RWPE2 (cell line): ENCODE measurements around the gene MET.

Experiments
- ATAC-seq: fragments of 200-7000 bp; cut with Tn5 transposase; 3 replicates; pipeline ENCODE4 v1.9.1; 2021; ENCODE audit warnings: low read depth
- DNase-seq: peaks from one replicate; pipeline ENCODE4 v3.0.0-alpha.2; 2020; ENCODE audit warnings: low spot score
- H3K27ac ChIP-seq: fragments of 450-650 bp; 2 replicates; pipeline ENCODE4 v1.5.1; 2017; ENCODE audit warnings: mild to moderate bottlenecking; ENCODE audit not compliant: poor library complexity, severe bottlenecking
- H3K27me3 ChIP-seq: fragments of 250-450 bp; sonication (Bioruptor Pico); 2 replicates; pipeline ENCODE4 v1.5.1; 2021; ENCODE audit warnings: mild to moderate bottlenecking, moderate library complexity; ENCODE audit not compliant: insufficient read depth, poor library complexity, severe bottlenecking
- H3K36me3 ChIP-seq: fragments of 250-450 bp; sonication (Bioruptor Pico); 2 replicates; pipeline ENCODE4 v1.5.1; 2020; ENCODE audit warnings: low read depth, mild to moderate bottlenecking, moderate library complexity
- H3K4me1 ChIP-seq: fragments of 250-450 bp; sonication (Bioruptor Pico); 2 replicates; pipeline ENCODE4 v1.5.1; 2021; ENCODE audit warnings: mild to moderate bottlenecking, moderate library complexity; ENCODE audit not compliant: insufficient read depth, poor library complexity, severe bottlenecking
- H3K4me3 ChIP-seq: fragments of 250-450 bp; sonication (Bioruptor Pico); 2 replicates; pipeline ENCODE4 v1.5.1; 2021; ENCODE audit warnings: mild to moderate bottlenecking, moderate library complexity; ENCODE audit not compliant: severe bottlenecking
- H3K9me3 ChIP-seq: fragments of 250-450 bp; sonication (Bioruptor Pico); 2 replicates; pipeline ENCODE4 v1.5.1; 2021; ENCODE audit warnings: mild to moderate bottlenecking, moderate library complexity; ENCODE audit not compliant: severe bottlenecking
- CTCF ChIP-seq: fragments of 450-650 bp; IDR thresholded peaks from one replicate; pipeline ENCODE4 v1.5.1; 2017; ENCODE audit warnings: mild to moderate bottlenecking, moderate library complexity; ENCODE audit not compliant: poor library complexity, severe bottlenecking

MET gene

GRCh38 chr7:116836048-116836447 lies 164.1 kb downstream of the MET start:
- Histone ChIP-seq H3K9me3 (no peaks in the 10 kb centered on the region), H3K27ac (no peak overlapping the region), H3K4me1 (peaks cover 7% of the 10 kb centered on the region), H3K27me3 (no peaks in the 10 kb centered on the region), H3K36me3 (no peaks in the 10 kb centered on the region), H3K4me3 (no peak overlapping the region)
- DNase-seq (no peak), ATAC-seq (no peak)
- no peak for TF ChIP-seq CTCF

GRCh38 chr7:116836911-116837310 lies 164.9 kb downstream of the MET start:
- Histone ChIP-seq H3K27me3 (no peaks in the 10 kb centered on the region), H3K4me1 (peaks cover 7% of the 10 kb centered on the region), H3K9me3 (no peaks in the 10 kb centered on the region), H3K36me3 (no peaks in the 10 kb centered on the region), H3K27ac (no peak overlapping the region), H3K4me3 (no peak overlapping the region)
- TF ChIP-seq CTCF: no peak
- peak; percentile 94 for ATAC-seq
- no peak for DNase-seq

- Histone ChIP-seq H3K36me3 (no peaks in the 10 kb centered on the region), H3K9me3 (no peaks in the 10 kb centered on the region), H3K4me1 (peaks cover 7% of the 10 kb centered on the region), H3K27me3 (no peaks in the 10 kb centered on the region), H3K4me3 (no peak overlapping the region), H3K27ac (no peak overlapping the region)
- ATAC-seq: no peak
- no peak for DNase-seq
- no peak for TF ChIP-seq CTCF
Measured at GRCh38 chr7:116837586-116837985, 165.6 kb downstream of the MET start.

- Histone ChIP-seq H3K27me3 (no peaks in the 10 kb centered on the region), H3K9me3 (no peaks in the 10 kb centered on the region), H3K27ac (no peak overlapping the region), H3K36me3 (no peaks in the 10 kb centered on the region), H3K4me1 (peaks cover 7% of the 10 kb centered on the region), H3K4me3 (no peak overlapping the region)
- DNase-seq (no peak), ATAC-seq (no peak)
- TF ChIP-seq CTCF: no peak
Measured at GRCh38 chr7:116840256-116840655, 168.3 kb downstream of the MET start.

GRCh38 chr7:116842371-116842770 lies 170.4 kb downstream of the MET start:
- no peak for ATAC-seq
- Histone ChIP-seq H3K27me3 (no peaks in the 10 kb centered on the region), H3K27ac (no peak overlapping the region), H3K4me3 (no peak overlapping the region), H3K4me1 (no peaks in the 10 kb centered on the region), H3K9me3 (no peaks in the 10 kb centered on the region), H3K36me3 (no peaks in the 10 kb centered on the region)
- no peak for TF ChIP-seq CTCF
- DNase-seq: no peak
